Hepatocyte (in vitro differentiated cells): ENCODE measurements around the gene RAB2B. TPM values are rescaled to one million over a fixed set of nuclear protein-coding genes. Genes with fewer than 3 reads are reported as not detected.
A peak's percentile ranks its signal among the peaks of the same experiment; 100 is the strongest.

Experiments used
- DNase-seq: peaks from one replicate; pipeline ENCODE4 v3.0.0-alpha.2; 2016; ENCODE audit warnings: low spot score
- H2AFZ ChIP-seq: fragments of 200-600 bp; sonication (generic); 2 replicates; pipeline ENCODE4 v1.6.0; 2016; ENCODE audit warnings: antibody characterized with exemption, mild to moderate bottlenecking
- H3K27ac ChIP-seq: fragments of 200-600 bp; sonication (generic); 2 replicates; pipeline ENCODE4 v1.5.1; 2016; ENCODE audit warnings: mild to moderate bottlenecking
- H3K27me3 ChIP-seq: fragments of 200-600 bp; sonication (generic); 2 replicates; pipeline ENCODE4 v1.6.1; 2016
- H3K36me3 ChIP-seq: fragments of 200-600 bp; sonication (generic); replicated peaks from 2 replicates; pipeline ENCODE4 v1.5.1; 2016; ENCODE audit warnings: low read depth; ENCODE audit not compliant: insufficient read depth
- H3K4me1 ChIP-seq: fragments of 200-600 bp; sonication (generic); 2 replicates; pipeline ENCODE4 v1.5.1; 2016; ENCODE audit warnings: mild to moderate bottlenecking, moderate library complexity; ENCODE audit not compliant: insufficient read depth
- H3K4me2 ChIP-seq: fragments of 200-600 bp; sonication (generic); 2 replicates; pipeline ENCODE4 v1.6.0; 2016
- H3K4me3 ChIP-seq: fragments of 200-600 bp; sonication (generic); 2 replicates; pipeline ENCODE4 v1.5.1; 2016; ENCODE audit warnings: mild to moderate bottlenecking
- H3K79me2 ChIP-seq: fragments of 200-600 bp; sonication (generic); 2 replicates; pipeline ENCODE4 v1.6.0; 2017; ENCODE audit warnings: mild to moderate bottlenecking
- H3K9me2 ChIP-seq: fragments of 200-600 bp; sonication (generic); replicated peaks from 2 replicates; pipeline ENCODE4 v1.6.0; 2017; ENCODE audit warnings: mild to moderate bottlenecking; ENCODE audit not compliant: insufficient read depth
- H3K9me3 ChIP-seq: fragments of 200-600 bp; sonication (generic); 2 replicates; pipeline ENCODE4 v1.5.1; 2016; ENCODE audit warnings: low read depth, mild to moderate bottlenecking
- H4K20me1 ChIP-seq: fragments of 200-600 bp; sonication (generic); 2 replicates; pipeline ENCODE4 v1.6.0; 2016; ENCODE audit warnings: mild to moderate bottlenecking; ENCODE audit not compliant: insufficient read depth, poor library complexity, severe bottlenecking
- CTCF ChIP-seq: fragments of 200-600 bp; sonication (generic); IDR thresholded peaks from 2 replicates; pipeline ENCODE4 v1.5.1; 2016; ENCODE audit warnings: antibody characterized with exemption, mild to moderate bottlenecking; ENCODE audit not compliant: poor library complexity
- EZH2 ChIP-seq: fragments of 200-600 bp; sonication (generic); IDR thresholded peaks from 2 replicates; pipeline ENCODE4 v1.6.1; 2016; ENCODE audit warnings: antibody characterized with exemption, mild to moderate bottlenecking, borderline replicate concordance
- EZH2phosphoT487 ChIP-seq: fragments of 200-600 bp; sonication (generic); IDR thresholded peaks from one replicate; pipeline ENCODE4 v1.6.1; 2018; ENCODE audit warnings: antibody characterized with exemption, mild to moderate bottlenecking, low read depth, moderate library complexity; ENCODE audit not compliant: unreplicated experiment, severe bottlenecking
- WGBS: methylation state at CpG from one replicate; pipeline ENCODE4 v1.1.6; 2016; ENCODE audit warnings: low lambda C conversion rate; ENCODE audit errors: missing lambda C conversion rate; 5-methylcytosine and 5-hydroxymethylcytosine counted together
- polyA plus RNA-seq: library from polyadenylated mRNA; unstranded; fragments of >200 nt; fragmentation: Nextera tagmentation; extraction: Ambion mirVana; gene quantifications from 2 replicates; pipeline ENCODE4 v1.2.1, GENCODE V29; 2016
- total RNA-seq: library from RNA; depleted of rRNA; stranded (reverse); fragments of >200 nt; gene quantifications from 2 replicates; pipeline ENCODE4 v1.2.3, GENCODE V29; 2014

RAB2B gene
- total and polyA plus RNA-seq, 2 experiments from 2014 or later, result 12.8 to 20.7 TPM

GRCh38 chr14:21510735-21511657 lies 34.2 kb upstream of the RAB2B start, which contains the start of gene METTL3:
Gene METTL3 (minus strand): TSS chr14:21511340. CDS start chr14:21511223, 117 bp downstream.
- DNase-seq, result peak; percentile 98
- TF ChIP-seq EZH2 (no peak), CTCF (no peak), EZH2phosphoT487 (no peak)
- no peaks in the 10 kb centered on the region for H3K9me3 ChIP-seq
- H3K4me2 ChIP-seq, result peak within 1 kb of the TSS; percentile 78
- H4K20me1 ChIP-seq, result no peaks in the 10 kb centered on the region
- H2AFZ ChIP-seq, result peak within 1 kb of the TSS; percentile 73
- H3K9me2 ChIP-seq, result no peaks in the 10 kb centered on the region
- H3K36me3 ChIP-seq, result no peaks in the 10 kb centered on the region
- under 1% methylated on average over 53 of the region's 53 CpGs for WGBS
- H3K27ac ChIP-seq, result peak within 1 kb of the TSS; percentile 72
- no peaks in the 10 kb centered on the region for H3K27me3 ChIP-seq
- H3K4me1 ChIP-seq, result peaks cover 4% of the 10 kb centered on the region
- H3K79me2 ChIP-seq, result peaks cover 46% of the 10 kb centered on the region
- H3K4me3 ChIP-seq, result peak within 1 kb of the TSS; percentile 45

GRCh38 chr14:21509432-21510143 lies 32.8 kb upstream of the RAB2B start:
- Histone ChIP-seq H3K4me1 (peaks cover 4% of the 10 kb centered on the region), H3K4me2 (peak overlapping the region; percentile 78), H3K27ac (no peak overlapping the region), H3K9me2 (no peaks in the 10 kb centered on the region), H3K79me2 (peaks cover 60% of the 10 kb centered on the region), H3K36me3 (no peaks in the 10 kb centered on the region), H2AFZ (no peak overlapping the region), H3K27me3 (no peaks in the 10 kb centered on the region), H3K9me3 (no peaks in the 10 kb centered on the region), H3K4me3 (peak overlapping the region; percentile 45), H4K20me1 (no peaks in the 10 kb centered on the region)
- TF ChIP-seq EZH2phosphoT487 (no peak), EZH2 (no peak), CTCF (no peak)
- WGBS, result 87% methylated on average over 6 of the region's 6 CpGs
- DNase-seq, result no peak

- 88% methylated on average over 2 of the region's 2 CpGs for WGBS
Observed at GRCh38 chr14:21506557-21506956, 29.8 kb upstream of the RAB2B start.

More at GRCh38 chr14:21506557-21506956, 29.8 kb upstream of the RAB2B start:
- Histone ChIP-seq H3K4me3 (no peak overlapping the region), H3K9me3 (no peaks in the 10 kb centered on the region), H3K4me2 (no peak overlapping the region), H3K36me3 (no peaks in the 10 kb centered on the region), H3K27me3 (no peaks in the 10 kb centered on the region), H2AFZ (no peak overlapping the region), H3K4me1 (peaks cover 4% of the 10 kb centered on the region), H3K27ac (no peak overlapping the region), H3K79me2 (peaks cover 74% of the 10 kb centered on the region), H4K20me1 (no peaks in the 10 kb centered on the region), H3K9me2 (no peaks in the 10 kb centered on the region)
- TF ChIP-seq EZH2phosphoT487 (no peak), EZH2 (no peak), CTCF (no peak)
- DNase-seq, result no peak
